GM21528 (cell line): ENCODE measurements around the gene KCNH8.
"Not testable (repeated sequence)": the region's sequence is repeated elsewhere in the genome, so short reads cannot be mapped to it uniquely, and the experiment has no call there.

Experiments used
- ATAC-seq: cut with Tn5 transposase; IDR thresholded peaks from one replicate; pipeline ENCODE4 v1.9.1; 2021; ENCODE audit warnings: mild to moderate bottlenecking, moderate library complexity; ENCODE audit not compliant: unreplicated experiment, low FRiP score

Gene KCNH8

DNA sequence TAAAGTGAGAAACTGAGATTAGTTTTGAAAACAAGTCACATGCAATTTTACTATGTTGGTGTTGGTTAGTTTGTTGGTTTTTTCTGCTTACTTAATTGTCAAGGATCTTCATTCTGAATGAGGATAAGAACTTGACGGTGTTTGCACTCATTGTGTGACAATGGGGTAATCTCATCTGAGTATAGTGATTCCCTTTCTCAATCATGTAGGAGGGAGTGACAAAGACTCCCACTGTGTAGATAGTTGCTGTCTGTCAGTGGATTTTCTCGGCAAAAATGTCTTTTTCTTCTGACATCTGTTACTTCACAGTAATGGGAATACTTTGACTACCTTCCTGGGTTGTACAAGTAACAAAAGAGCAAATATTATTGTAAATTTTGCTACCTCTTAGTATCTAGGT, 23.5 kb downstream of the KCNH8 start:
- no peak for ATAC-seq

DNA sequence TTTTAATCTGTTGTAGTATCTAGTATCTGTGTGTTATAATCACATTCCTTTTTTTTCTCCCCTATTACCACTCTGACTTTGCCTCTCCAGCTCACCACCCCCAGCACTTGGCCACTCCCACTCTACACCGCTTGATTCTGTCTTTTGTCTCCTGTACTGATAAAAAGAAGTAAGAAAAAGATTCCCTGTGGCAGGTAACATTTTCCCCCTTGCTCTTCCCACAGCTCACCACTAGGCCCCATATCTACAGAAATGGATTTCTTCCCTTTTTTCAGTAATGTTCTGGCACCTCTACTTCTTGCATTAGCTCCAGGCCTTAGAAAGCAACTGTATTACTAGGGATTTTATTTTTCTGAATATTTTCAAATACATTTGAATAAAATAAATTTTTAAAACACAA, 25.6 kb downstream of the KCNH8 start:
- ATAC-seq, result no peak

DNA sequence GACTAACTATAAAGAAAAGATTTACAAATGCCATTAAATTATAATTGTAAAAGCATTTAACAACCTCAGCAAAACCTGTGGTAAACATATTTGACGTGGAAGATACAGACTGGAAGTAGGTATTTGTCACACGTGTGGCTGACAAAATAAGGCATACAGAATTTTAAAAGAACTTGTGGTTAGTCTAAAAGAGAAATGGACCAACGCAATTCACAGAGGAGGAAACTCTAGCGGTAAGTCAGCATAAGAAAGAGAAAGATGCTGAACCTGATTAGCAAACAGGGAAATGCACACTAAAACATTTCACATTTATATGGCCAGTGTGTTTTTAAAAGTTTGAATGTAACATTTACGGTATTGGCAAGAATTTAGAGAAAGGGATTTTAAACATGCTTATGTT, 35.3 kb downstream of the KCNH8 start:
- ATAC-seq, result no peak

DNA sequence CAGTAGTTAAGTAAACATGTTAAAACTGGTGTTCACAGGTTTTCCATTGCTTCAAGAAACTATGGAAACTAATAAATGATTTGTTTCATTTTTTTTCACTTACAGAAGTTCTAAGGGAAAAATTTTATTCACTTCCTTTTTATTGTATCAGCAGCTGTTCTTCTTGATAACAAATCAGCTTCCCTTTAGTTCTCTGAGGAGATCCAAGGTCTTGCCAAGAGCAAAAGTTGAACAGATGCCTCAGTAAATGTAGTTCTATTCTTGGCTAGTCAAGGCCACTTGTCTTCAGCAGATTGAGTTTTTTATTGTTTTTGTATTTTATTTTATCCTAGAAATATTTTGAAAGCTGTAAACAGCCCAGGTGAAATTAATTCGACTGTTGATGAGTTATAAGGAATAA, 41.8 kb downstream of the KCNH8 start:
- ATAC-seq, result no peak

DNA sequence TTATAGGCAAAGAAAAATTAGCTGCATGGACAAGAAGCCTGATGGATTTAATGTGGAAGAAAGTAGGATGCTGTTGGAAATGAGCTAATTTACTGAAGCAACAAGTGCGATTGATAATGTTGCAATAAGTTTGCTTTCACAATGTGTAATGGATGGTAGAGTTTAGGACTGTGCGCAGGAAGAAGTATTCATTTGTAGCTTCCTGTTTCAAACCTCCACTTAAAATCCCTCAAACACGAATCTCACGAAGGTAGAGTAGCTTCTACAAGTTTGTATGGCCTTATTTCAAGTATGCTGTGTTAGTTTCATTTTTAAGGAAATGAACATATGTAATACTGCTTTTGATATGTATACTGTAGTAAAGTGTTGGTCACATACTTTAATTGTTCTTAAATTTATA, 42.3 kb downstream of the KCNH8 start:
- peak; percentile 74 for ATAC-seq

DNA sequence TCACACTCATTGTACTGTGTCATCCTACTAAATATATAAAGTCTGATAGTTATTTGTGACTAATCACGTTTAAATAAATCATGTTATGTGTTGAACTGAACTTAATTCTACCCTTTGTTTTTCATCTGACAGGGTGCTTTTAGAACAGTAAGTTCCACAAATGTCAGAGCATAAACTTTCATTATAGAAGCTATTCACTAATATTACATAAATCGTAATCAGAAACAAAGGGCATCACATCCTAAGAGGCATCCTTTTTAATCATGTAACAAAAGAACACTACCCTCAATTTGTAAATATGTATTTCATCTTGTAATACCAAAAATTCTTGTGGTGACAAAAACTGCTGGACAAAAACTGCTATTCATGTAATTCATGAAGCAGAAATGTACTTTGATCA, 50.8 kb downstream of the KCNH8 start:
- ATAC-seq, result no peak

DNA sequence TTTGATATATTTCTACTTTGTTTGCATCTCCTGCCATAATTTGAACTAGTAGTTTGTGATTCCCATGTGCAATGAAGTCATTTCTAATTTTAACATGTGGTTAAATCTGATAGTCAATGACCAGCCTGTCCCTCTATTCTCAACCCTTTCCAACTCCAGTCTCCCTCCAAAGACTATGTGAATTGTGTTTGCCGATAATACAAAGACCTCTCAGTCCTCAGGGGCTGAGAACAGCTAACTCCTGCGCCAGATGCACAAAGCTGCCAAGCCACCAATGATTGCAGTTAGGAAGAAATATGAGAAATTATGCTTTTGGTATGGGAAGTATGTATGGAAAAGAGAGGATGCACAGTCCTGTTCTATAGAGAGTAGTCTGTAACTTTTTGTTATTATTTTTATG, 54.0 kb downstream of the KCNH8 start:
- no peak for ATAC-seq

DNA sequence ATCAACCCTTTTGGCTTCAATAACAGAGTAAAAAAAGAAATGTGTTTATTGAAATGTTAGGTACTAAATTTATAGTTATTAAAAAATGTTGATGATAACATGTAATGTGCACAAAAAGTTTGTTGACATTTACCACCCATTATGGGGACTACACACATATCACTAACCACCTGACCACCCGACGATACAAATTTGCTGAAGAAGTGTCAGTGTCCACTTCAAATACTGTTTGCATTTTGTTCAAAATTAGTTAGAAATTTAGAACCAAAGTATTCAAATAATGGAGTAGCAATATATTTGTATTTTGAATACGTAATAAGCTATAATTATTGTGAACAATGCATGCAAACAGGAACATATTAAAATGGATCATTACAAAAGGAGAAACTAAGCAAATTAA, 54.4 kb downstream of the KCNH8 start:
- ATAC-seq, result no peak

DNA sequence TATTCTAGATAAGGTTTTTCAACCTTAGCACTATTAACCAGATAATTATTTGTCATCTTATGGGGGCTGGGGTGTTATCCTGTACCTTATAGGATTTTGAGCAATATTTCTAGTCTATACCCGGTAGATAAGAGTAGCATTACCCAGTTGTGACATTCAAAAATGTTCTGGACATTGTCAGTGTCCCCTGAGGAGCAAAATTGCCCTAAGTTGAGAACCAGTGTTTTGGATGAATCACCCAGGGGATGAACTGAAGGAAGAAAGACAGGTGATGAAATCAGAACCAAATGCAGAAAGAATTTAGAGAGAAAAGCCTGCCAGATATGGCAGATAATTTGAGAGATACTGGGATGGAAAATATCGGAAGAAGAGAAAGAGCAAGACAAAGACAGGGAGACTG, 58.2 kb downstream of the KCNH8 start:
- no peak for ATAC-seq

DNA sequence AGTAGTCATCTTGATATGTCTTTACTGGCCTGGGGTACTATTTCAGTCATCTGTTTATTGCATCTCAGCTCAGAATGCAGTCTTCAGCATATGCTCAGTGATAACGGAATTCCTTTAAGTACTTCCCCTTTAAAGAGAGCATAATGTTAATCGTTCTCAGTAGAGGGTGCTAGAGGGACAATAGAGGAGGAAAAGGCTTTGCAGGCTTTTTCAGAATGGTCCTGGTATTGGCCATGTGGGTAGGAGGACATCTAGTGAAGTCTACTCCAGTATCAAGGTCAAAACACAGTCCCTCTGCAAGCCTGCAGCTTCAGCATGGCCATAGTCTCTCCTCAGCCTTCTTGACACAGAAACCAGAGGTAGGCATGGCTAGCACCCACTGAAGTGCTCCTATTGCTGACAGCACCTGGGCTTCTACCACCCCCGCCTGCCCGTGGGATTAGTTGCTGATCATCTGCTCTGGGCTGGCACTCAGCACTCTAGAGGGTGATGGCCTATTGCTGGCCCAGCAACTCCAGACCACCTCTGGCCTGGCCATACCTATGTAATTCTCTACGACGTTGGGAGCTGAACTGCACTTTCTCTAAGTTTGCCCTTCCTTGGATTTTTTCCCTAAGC, 65.4 kb downstream of the KCNH8 start:
- no peak for ATAC-seq

DNA sequence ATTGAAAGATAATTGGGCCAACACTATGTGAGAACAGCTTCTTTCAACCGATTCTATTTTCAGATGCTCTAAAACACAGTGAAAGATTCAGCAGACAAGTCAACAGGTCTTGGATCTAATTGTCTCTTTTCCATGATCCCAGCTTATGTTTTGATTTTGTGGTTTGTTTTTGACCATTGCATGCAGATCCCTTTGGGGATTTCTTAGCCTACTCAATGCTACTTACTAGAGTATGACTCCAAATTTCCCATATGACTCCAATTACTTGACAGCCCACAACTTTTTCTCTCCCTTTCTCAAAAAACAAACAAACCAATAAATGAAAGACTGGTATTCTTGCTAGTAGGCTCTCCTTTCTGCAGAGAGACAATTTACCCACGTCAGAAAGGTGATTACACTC, 67.1 kb downstream of the KCNH8 start:
- no peak for ATAC-seq

DNA sequence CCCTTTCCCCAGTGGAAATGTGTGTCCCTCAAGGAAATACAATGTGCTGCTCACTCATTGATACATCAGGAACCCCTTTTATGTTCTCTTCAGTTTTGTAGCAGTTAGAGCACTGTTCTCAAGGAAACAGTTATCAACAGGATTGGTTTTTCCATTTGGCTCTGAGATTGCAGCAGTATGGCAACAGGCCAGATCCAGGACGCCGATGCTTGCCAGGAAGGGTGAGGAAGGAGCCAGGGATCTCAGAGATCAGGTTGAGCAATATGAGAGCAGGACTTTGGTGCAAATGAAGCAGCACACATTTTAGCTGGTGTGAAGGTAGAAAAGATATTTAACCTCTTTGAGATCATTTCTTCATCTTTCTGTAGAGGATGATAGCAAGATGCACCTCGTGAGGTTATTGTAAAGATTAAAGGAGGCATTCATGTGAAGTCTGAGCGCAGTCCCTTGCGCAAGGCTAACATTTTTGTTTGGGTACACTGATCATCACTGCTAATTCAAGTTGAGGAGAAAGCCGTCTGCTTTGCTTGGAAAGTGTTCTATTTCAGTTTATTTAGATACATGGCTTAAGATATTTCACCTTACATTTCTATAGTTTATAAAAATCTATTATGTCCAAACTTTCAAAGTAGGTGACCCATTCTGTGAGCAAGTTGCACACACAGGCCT, 68.5 kb downstream of the KCNH8 start:
- no peak for ATAC-seq

DNA sequence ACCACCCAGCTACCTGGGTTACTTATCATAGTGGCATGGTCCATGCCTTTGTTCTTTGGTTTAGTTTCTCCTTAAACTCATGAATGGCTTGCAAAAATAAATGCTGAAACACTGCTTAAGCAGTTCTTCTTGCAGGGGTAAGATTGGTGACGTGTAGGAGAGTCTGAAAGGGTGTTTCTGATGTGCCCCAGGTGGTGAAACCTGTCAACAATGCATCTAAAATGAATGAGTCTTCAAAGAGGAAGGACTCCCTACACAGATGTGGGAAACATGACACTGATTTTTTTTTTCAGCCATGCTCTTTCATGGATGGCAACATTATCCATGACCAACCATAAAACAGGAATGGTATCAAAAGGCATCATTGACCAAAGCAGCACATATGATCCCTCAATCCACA, 72.0 kb downstream of the KCNH8 start:
- ATAC-seq, result no peak

DNA sequence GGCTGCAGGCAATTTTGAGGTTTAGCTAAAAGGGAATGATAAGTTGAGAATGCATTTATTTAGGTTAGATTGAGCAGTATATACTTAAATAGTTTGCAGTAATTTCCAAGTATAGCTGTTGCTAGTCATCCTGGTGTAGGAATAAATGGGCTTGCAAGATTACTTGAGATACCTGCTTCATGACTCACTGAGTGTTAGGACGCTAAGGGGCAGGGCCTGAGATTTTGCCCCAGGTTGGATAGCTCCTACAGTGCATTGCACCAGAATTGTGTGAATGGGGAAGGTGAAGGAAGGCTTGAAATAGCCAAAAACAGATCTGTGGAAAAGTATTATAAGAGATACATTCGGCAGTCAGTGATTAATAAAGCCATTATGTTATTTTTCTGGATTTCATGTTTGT, 72.8 kb downstream of the KCNH8 start:
- no peak for ATAC-seq

DNA sequence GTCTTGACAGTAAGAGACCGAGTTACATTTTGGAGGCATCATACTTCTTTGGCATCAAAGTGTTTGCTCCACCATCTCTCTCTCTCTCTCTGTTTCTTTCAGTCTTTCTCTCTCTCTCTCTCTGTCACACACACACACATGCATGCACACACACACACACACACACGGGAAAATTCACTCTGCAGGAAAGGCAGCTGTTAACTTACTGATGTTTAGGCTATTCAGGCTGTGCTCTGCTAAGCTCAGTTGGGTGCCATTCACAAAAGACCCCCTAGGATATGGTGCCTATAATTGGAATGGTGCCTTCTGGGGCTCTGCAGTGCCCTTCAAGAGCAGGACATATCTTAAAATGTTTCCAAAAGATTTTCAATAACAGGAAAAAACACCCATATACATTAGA, 78.2 kb downstream of the KCNH8 start:
- no peak for ATAC-seq

DNA sequence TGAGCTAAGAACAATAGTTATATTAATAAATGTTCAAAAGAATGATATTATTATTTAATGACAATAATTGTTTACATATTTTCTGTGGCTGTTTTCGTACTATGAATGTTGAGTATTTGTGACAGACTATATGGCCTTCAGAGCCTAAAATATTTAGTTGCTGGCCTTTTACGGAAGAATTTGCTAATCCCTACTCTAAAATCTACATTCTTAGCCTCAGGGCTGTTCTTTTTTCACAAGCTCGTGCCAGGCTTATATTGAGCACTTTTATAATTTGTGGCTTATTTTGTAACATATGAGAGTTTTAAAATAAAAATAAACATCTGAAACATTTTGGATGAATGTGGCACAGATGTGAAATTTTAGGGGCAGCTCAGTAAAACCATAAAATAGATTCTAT, 79.9 kb downstream of the KCNH8 start:
- ATAC-seq, result no peak

DNA sequence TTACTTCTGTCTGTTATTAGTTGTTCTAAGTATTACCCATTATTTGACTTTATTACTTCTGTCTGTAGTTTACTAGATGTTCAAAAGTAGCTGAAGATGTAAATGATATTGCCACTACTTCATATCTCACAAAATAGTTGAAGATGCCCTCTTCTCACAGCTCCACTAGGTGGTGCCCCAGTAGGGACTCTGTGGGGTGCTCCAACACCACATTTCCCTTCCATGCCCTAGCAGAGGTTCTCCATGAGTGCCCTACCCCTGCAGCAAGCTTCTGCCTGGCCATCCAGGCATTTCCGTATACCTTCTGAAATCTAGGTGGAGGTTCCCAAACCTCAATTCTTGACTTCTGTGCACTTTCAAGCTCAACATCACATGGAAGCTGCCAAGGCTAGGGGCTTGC, 80.8 kb downstream of the KCNH8 start:
- no peak for ATAC-seq

DNA sequence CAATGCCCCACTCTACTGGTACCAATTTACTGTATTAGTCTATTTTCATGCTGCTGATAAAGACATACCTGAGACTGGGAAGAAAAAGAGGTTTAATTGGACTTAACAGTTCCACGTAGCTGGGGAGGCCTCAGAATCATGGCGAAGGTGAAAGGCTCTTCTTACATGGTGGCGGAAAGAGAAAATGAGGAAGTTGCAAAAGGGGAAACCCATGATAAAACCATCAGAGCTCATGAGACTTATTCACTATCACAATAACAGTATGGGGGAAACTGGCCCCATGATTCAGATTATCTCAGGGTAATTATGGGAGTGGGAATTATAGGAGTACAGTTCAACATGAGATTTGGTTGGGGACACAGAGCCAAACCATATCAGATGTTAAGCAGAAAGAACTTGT, 81.6 kb downstream of the KCNH8 start:
- ATAC-seq, result not testable (repeated sequence)

DNA sequence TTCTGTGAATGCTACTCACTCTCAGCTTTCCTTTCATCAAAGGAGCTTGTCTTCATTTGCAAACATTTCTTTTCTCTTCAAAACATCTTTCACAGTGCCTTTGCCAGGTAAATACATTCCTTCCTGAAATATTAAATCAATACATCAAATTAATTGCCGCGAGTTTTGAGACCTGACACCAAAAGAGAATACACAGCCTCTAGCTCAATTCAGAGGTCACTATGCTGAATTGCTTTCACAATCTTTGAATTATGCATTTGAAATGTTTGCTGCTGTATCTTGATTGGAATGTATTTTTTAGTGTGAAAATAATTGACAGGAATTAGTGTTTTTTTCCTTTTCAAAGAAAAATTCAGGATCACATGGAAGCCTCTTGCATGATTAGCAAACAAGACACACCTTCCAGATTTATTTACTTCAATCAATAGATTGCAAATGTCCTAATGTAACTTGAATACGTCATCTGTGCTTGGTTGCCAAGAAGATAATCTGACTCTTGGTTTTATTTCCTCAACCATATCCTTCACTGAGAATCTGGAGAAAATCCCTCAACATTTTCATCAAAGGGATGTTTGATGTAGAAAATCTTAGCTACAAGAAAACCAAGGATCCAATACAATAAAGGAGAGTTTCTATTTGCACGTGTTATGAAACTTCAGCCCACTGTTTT, 83.6 kb downstream of the KCNH8 start:
- ATAC-seq, result no peak

DNA sequence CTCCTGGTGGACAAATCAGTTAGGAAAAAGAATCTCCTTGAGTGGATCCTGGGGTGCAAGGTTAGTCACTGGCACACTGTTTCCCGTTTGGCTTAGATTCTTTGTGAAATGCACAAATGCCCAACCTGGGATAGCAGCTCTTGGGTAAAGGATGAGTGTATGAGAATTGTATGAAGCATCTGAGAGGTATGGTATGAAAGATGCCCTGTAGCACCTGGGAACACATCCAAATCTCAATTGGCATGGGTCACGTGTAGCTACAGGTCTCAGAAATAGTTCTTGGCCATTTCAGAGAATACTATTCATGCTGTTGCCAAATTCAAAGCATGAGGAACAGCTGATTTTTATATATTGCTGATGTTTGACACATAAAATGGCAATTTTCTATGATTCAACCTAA, 84.3 kb downstream of the KCNH8 start:
- no peak for ATAC-seq

DNA sequence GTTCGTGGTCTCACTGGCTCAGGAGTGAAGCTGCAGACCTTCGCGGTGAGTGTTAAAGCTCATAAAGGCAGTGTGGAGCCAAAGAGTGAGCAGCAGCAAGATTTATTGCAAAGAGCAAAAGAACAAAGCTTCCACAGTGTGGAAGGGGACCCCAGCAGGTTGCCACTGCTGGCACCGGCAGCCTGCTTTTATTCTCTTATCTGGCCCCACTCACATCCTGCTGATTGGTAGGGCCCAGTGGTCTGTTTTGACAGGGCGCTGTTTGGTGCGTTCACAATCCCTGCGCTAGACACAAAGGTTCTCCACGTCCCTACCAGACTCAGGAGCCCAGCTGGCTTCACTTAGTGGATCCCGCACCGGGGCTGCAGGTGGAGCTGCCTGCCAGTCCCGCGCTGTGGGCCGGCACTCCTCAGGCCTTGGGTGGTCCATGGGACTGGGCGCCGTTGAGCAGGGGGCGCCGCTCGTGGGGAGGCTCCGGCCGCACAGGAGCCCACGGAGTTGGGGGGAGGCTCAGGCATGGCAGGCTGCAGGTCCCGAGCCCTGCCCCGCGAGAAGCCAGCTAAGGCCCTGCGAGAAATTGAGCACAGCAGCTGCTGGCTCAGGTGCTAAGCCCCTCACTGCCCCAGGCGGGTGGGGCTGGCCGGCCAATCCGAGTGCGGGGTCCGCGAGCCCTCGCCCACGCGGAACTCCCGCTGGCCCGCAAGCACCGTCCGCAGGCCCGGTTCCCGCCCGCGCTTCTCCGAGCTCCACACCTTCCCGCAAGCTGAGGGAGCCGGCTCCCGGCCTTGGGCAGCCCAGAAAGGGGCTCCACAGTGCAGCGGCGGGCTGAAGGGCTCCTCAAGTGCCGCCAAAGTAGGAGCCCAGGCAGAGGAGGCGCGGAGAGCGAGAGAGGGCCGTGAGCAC, 85.8 kb downstream of the KCNH8 start:
- ATAC-seq, result not testable (repeated sequence)
